Measurements from ENCODE around the gene VPS72.

- TF ChIP-seq CTCF (IDR thresholded peaks at IDR 0.05): no peak
- no peak for TF ChIP-seq EP300 (IDR thresholded peaks at IDR 0.05)
Observed at GRCh38 chr1:151198254-151199127, 8.5 kb upstream of the VPS72 start, which contains the start of gene PIP5K1A.

Data from ovary (tissue), 3 donors.